HG02852 (cell line): ENCODE measurements around the gene MS4A5.

ENCODE experiments used
- ATAC-seq: cut with Tn5 transposase; IDR thresholded peaks from one replicate; pipeline ENCODE4 v1.9.1; 2021; ENCODE audit warnings: mild to moderate bottlenecking, moderate library complexity; ENCODE audit not compliant: unreplicated experiment

Gene MS4A5

DNA sequence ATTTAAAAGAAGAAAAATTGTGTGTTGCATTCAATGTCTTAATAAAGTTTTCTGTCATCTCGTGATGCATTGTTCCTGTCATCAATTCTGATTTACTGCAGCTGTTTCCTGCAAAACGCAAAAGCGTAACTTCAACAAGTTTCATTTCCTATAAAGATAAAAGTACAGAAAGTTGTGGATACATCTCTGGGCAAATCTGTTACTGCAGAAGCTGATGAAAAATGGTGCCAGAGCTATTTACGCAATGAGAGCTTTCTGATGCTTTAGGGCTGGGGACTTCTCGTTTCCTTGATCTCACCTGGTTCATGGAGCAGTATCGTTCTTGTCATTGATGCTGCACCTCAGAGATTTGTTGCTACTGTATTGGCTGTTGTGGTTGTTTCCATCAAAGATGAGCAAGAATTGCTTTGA, 47.7 kb downstream of the MS4A5 start:
- ATAC-seq: peak; percentile 72

DNA sequence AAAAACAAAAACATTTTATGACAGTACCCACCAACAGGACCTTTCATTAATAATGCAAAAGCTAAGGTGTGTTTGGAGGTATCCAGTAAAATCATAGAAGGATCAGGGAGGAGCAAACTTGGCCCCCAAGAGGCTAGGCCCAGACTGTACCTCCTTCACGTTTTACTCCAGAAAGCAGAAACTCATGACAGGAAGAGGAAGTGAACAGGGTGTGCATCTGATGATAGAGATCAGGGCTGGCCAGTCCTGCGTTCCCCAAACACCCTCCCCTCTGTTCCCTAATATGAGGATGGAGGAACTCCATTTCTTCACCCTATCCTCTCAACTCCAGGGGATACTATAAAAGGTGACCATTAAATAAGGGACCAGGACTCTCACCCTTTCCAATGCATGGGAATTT, 53.0 kb downstream of the MS4A5 start:
- ATAC-seq: peak; percentile 38

DNA sequence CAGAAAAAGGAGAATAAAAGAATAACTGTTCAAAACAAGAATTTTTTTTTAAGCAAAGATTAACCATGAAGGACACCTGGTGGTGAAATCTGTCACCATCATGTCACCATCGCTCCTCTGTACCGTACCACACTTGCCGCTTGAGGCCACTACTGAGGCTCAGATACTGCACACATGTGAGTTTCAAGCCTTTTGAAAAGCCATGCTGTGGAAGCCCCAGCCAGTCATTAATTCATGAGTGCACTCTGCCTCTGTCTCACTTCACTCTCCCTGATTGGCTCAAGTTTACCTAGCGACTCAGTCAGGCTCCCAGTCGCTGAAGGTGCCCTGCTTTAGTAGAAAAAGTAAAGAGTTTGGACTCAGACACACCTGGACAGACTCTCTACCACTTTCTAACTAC, 56.6 kb downstream of the MS4A5 start:
- ATAC-seq: peak; percentile 99

DNA sequence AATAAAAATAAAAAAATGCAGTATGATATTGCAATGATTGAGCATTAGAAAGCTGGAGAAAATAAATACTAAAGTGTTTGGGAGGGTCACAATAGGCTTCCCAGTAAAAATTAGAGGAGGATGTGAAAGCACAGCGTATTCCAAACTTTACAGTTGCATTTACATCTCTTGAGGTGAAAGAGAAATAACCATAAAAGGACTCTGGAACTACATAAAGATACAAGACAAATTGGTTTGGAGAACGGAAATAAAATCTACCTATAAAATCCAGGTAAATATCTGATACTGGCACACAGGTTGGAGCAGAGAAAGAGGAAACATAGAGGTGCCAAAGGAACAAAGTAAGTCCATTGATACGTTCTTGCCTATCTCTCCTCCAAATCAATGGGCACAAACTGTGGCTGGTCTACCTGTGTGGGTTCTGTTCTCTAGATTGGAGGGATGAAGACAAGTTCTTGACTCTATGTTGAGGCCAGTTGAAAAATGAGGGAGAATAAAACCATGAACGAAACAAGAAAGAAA, 63.2 kb downstream of the MS4A5 start, which contains the start of gene MS4A12:
Gene MS4A12, plus strand, starts transcription at position 291 of the 522 bp plus-strand sequence. CDS start 4,541 bp downstream, outside the sequence.
- ATAC-seq: no peak

DNA sequence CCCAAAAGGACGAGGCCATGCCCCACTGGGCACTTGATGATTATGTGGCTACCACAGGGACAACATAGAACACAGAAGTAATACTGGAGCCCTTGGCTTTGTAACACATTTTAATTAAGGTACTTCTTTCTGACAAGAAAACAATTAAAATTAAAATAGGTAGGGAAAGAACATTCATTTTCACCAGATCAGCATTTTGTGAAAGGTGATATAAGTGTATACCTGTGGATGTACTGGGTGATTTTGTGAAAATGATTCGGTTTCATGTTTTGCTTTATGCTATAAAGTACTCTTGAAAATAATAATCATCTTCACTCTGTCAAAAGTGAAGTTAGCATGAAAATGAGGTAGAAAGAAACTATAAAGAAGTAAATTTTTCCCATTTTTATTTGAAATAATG, 64.1 kb downstream of the MS4A5 start:
- no peak for ATAC-seq
